Mucosa of descending colon (tissue), 3 donors: Measurements from ENCODE around the gene PTPRA. TPM values are rescaled to one million over a fixed set of nuclear protein-coding genes. Genes with fewer than 3 reads are reported as not detected.
"Not testable (repeated sequence)": the region's sequence is repeated elsewhere in the genome, so short reads cannot be mapped to it uniquely, and the experiment has no call there.

Experiments
- ATAC-seq: fragments of 200-7000 bp; cut with Tn5 transposase; one replicate; pipeline ENCODE4 v1.9.1; 2020; ENCODE audit warnings: mild to moderate bottlenecking, moderate library complexity
- DNase-seq, 3 donors: peaks; one replicate each; pipeline ENCODE4 v3.0.0-alpha.2; 2020
- H3K36me3 ChIP-seq: fragments of 200-600 bp; one replicate; pipeline ENCODE4 v1.8.0; 2021; ENCODE audit warnings: low read depth, mild to moderate bottlenecking
- H3K4me1 ChIP-seq: fragments of 200-600 bp; one replicate; pipeline ENCODE4 v1.8.0; 2021; ENCODE audit warnings: low read depth, mild to moderate bottlenecking
- H3K4me3 ChIP-seq: fragments of 200-600 bp; one replicate; pipeline ENCODE4 v1.8.0; 2021; ENCODE audit warnings: mild to moderate bottlenecking
- H3K9me3 ChIP-seq: fragments of 200-600 bp; one replicate; pipeline ENCODE4 v1.8.0; 2021; ENCODE audit warnings: mild to moderate bottlenecking
- CTCF ChIP-seq: fragments of 200-600 bp; IDR thresholded peaks from one replicate; pipeline ENCODE4 v1.8.0; 2022; ENCODE audit warnings: antibody characterized with exemption, mild to moderate bottlenecking
- intact Hi-C, 2 donors: fragments of 100-400 bp; cut with DNase I in 1 of 2; cut with micrococcal nuclease in 1 of 2; formaldehyde crosslinking; loops; one replicate each; pipeline versions ENCODE4 v1.11.0 to v1.11.1; 2022; cut with DNase I, micrococcal nuclease
- total RNA-seq, 3 donors: library from RNA; stranded (reverse); fragmentation: NEBNext Ultra II Directional in 2 of 3; extraction: Animal tissue kit (Norgen Biotek cat#: 25700) in 2 of 3; gene quantifications; one replicate each; pipeline versions ENCODE4 v1.2.1 to v1.2.4, GENCODE V29; 2021 to 2023
- donor health status: DM: no; HTN: no; CAD: no; lungs with moderate emphysema.
- donor health status: DM: no; HTN: no; CAD: no.
- donor health status: DM: no; HTN: yes; CAD: no.

PTPRA gene
- total RNA-seq, 3 donors from 2014 or later: 39.0 to 64.7 (median 59.3) TPM

GRCh38 chr20:3068986-3069900, 196.0 kb downstream of the PTPRA start:
- intact Hi-C loops: no loop called here
- H3K36me3 ChIP-seq: no peaks in the 10 kb centered on the region
- TF ChIP-seq CTCF: peak; percentile 12
- no peak overlapping the region for H3K4me3 ChIP-seq
- ATAC-seq (peak; percentile 57), DNase-seq (peak in 2 of 3 donors; percentile 32 to 51)
- H3K9me3 ChIP-seq: no peaks in the 10 kb centered on the region
- peaks cover 12% of the 10 kb centered on the region for H3K4me1 ChIP-seq

- Histone ChIP-seq H3K4me3 (no peak overlapping the region), H3K36me3 (no peaks in the 10 kb centered on the region), H3K9me3 (no peaks in the 10 kb centered on the region), H3K4me1 (peaks cover 12% of the 10 kb centered on the region)
- TF ChIP-seq CTCF: no peak
- intact Hi-C loops: no loop called here
- DNase-seq: no peak
- no peak for ATAC-seq
These were observed 197.4 kb downstream of the PTPRA start for GRCh38 chr20:3070725-3071124.

GRCh38 chr20:3071266-3071609, 198.0 kb downstream of the PTPRA start:
- intact Hi-C loops: no loop called here
- ATAC-seq (no peak), DNase-seq (no peak)

GRCh38 chr20:3071610-3072529, 198.6 kb downstream of the PTPRA start, which contains the start of gene OXT:
Gene OXT (plus strand): TSS chr20:3071620. CDS start chr20:3071656, 36 bp downstream.
- intact Hi-C loops: no loop called here
- TF ChIP-seq CTCF: no peak
- H3K4me1 ChIP-seq: peaks cover 12% of the 10 kb centered on the region
- DNase-seq (peak; percentile 45 to 71 (median 56)), ATAC-seq (peak; percentile 80)
- H3K4me3 ChIP-seq: peak within 1 kb of the TSS; percentile 9
- H3K36me3 ChIP-seq: no peaks in the 10 kb centered on the region
- H3K9me3 ChIP-seq: no peaks in the 10 kb centered on the region

More at GRCh38 chr20:3071266-3071609, 198.0 kb downstream of the PTPRA start:
- H3K36me3 ChIP-seq: no peaks in the 10 kb centered on the region
- peaks cover 12% of the 10 kb centered on the region for H3K4me1 ChIP-seq
- H3K4me3 ChIP-seq: no peak overlapping the region
- TF ChIP-seq CTCF: no peak
- H3K9me3 ChIP-seq: no peaks in the 10 kb centered on the region

- H3K4me3 ChIP-seq: no peak overlapping the region
- ATAC-seq (no peak), DNase-seq (no peak)
- intact Hi-C loops: no loop called here
- no peaks in the 10 kb centered on the region for H3K9me3 ChIP-seq
- no peaks in the 10 kb centered on the region for H3K36me3 ChIP-seq
- peaks cover 12% of the 10 kb centered on the region for H3K4me1 ChIP-seq
- TF ChIP-seq CTCF: no peak
These were observed 199.4 kb downstream of the PTPRA start for GRCh38 chr20:3072530-3073250.

- H3K9me3 ChIP-seq, H3K36me3 ChIP-seq, ATAC-seq, intact Hi-C loops, H3K4me3 ChIP-seq, DNase-seq: not testable (repeated sequence)
- H3K4me1 ChIP-seq: peaks cover 12% of the 10 kb centered on the region
These were observed 200.0 kb downstream of the PTPRA start for GRCh38 chr20:3073251-3073643.
